Left ventricle myocardium superior (tissue), 1 donor: ENCODE results near the gene NCOA5. TPM values are rescaled to one million over a fixed set of nuclear protein-coding genes. Genes with fewer than 3 reads are reported as not detected.

Source experiments
- ATAC-seq: fragments of 200-7000 bp; cut with Tn5 transposase; one replicate; pipeline ENCODE4 v1.9.1; 2020; ENCODE audit warnings: mild to moderate bottlenecking, moderate library complexity
- DNase-seq: peaks from one replicate; pipeline ENCODE4 v3.0.0-alpha.2; 2020
- intact Hi-C: fragments of 100-400 bp; cut with micrococcal nuclease; formaldehyde crosslinking; loops from one replicate; pipeline ENCODE4 v1.11.0; 2022
- total RNA-seq: library from RNA; stranded (reverse); fragmentation: NEBNext Ultra II Directional; extraction: Animal tissue kit (Norgen Biotek cat#: 25700); gene quantifications from one replicate; pipeline ENCODE4 v1.2.1, GENCODE V29; 2021
- donor health status: DM: no; HTN: yes; CAD: no; lungs with severe emphysema.

Gene NCOA5
- total RNA-seq, 1 donor from 2014 or later: 19.4 TPM

GRCh38 chr20:46122516-46123481 lies 33.0 kb upstream of the NCOA5 start:
- DNase-seq: no peak
- no peak for ATAC-seq
- intact Hi-C loops: no loop called here

DNA sequence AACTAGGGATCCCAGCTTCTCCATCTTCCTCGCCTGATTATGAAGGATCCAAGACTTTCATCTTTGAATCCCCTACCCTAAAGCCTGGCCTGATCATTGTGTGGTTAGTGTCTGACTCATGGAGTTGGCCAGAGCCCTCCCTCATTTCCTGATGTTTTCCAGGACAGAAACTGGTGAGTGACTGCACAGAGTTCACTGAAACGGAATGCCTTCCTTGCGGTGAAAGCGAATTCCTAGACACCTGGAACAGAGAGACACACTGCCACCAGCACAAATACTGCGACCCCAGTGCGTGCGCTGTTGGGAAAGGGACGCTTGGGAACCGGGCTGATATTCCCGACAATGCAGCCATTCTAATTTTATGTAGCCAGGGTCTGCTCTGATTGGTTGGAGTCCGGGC lies 32.3 kb upstream of the NCOA5 start:
- ATAC-seq (no peak), DNase-seq (no peak)
- intact Hi-C loops: no loop called here

DNA sequence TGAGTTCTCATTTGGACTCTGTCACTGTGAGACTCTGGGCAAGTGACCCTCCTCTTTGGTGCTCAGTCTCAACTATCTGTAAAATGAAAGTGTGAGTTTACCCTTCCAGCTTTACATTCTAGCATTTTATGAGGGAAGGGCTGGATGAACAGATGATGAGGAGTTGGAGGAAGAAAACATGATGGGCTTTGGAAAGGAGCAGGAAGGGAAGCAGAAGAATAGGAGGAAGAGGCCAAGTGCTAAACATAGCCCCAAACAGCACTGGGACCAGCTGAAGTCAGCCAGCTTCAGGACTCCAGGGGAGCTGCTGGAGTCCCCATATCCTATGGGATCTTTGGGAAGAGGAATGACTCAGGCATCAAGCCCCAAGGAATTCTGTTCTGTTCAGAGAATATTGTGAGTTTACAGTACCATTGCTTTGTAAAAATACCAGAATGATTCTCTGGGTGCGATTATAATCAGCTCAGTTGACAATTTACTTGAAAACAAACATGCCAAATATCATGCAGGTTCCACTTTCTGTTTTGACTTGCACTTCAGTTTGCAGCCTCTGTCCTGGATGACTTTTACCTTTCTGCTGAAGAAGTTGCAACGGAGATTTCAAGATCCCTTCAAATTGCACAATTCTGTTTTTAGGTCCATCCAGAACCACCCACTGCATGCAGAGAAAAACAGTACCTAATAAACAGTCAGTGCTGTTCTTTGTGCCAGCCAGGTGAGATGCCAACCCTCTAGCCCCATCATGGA lies 31.6 kb upstream of the NCOA5 start:
- intact Hi-C loops: no loop called here
- ATAC-seq (no peak), DNase-seq (no peak)

- DNase-seq: no peak
- intact Hi-C loops: no loop called here
- no peak for ATAC-seq
Measured at GRCh38 chr20:46120136-46120535, 30.4 kb upstream of the NCOA5 start.

DNA sequence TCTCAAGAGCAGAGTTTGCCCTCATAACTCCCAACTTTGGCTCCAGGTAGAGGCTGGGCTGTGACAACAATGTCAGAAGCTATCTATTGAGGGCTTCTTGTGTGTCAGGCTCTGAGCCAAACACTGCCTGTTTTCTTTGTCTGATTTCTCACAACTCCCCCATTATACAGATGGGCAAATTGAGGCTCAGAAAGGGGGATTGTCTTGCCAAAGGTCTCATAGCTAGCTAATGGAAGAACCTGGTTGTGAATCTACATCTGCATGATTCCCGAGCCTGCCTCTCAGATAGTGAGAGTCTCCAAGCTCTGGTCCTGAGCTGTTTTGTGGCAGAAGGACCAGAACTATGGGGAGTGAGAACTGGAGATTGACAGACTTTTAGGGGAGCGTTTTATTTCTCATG lies 29.8 kb upstream of the NCOA5 start:
- no peak for DNase-seq
- intact Hi-C loops: no loop called here
- ATAC-seq: no peak

- intact Hi-C loops: no loop called here
- ATAC-seq: no peak
Measured at GRCh38 chr20:46119028-46119546, 29.3 kb upstream of the NCOA5 start.

DNA sequence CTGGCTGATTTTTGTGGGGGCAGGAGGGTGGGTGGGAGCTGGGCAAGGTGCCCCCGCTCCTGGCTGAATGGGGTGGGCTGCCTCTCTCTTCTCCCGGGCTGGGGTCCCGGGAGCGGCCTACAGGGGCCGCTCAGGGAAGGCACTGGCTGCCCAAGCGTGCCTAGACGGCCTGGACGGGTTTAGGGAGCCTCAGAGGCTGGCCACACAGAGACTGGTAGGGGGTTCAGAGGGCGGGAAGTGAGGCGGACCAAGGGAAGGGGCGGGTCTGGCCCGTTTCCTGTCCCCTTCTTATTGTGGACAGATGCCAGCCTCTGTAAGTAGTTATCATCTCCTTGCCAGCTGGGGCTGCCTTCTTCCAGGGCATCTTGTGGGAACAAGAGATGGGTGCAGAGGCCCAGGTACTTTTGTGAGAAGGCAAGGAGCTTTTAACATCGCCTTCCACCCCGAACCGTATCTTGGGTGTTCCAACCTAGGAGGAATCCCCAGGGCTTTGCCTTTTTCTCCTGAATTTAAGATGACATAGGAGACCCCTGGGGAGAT lies 28.8 kb upstream of the NCOA5 start:
- intact Hi-C loops: no loop called here
- ATAC-seq: peak; percentile 75
- DNase-seq: peak; percentile 59

More at GRCh38 chr20:46119028-46119546, 29.3 kb upstream of the NCOA5 start:
- DNase-seq: no peak

DNA sequence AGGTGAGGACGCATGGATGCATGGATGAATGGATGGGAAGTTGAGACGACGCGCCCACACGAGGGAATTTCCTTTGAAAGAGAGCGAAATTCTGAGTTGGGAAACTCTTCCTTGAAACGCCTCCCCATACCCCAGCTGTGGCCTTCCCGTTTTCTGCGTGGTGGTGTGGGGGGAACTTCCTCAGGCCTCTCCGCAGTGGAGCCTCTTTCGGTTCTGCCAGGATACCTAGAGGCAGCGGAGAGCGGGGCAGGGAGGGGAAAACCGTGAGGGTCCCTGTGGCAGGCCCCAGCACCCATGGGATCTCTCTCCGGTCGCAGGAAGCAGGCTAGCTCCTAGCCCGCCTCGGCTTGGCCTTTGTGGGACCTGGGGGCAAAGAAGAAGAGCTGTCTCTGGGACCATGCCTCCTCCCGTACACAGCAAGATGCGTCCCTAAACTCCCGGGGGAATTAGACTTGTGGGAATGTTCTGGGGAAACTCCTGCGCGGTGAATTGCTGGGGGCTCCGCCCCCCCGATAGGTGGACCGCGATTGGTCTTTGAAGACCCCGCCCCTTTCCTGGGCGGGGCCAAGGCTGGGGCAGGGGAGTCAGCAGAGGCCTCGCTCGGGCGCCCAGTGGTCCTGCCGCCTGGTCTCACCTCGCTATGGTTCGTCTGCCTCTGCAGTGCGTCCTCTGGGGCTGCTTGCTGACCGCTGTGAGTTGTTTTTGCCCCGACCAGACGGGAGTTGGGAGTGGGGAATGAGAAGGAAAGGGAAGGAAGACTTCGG lies 28.1 kb upstream of the NCOA5 start, which contains the start of gene CD40:
CD40 (plus strand) TSS at position 611 of the 764 bp plus-strand sequence; CDS start at position 641, 30 bp downstream.
- intact Hi-C loops: no loop called here
- peak; percentile 98 for ATAC-seq
- DNase-seq: peak; percentile 94

DNA sequence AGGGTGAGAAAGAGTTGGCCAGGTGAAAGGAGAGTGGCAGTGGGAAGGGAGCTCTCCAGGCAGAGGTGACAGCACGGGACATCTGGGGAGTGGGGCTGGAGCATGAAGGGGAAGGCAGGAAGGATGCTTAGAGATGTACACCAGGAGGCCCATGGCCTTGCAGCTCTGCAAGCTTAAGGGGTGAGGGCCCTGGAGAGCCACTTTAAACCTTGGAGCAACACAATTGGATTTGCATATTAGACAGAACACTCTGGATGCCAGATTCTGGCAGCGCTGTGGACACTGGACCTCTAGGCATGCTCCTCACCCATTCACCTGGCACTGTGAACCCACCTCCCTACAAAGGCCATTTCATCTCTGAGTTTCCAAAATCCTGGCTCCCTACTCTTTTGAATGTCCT lies 24.7 kb upstream of the NCOA5 start:
- intact Hi-C loops: no loop called here
- DNase-seq (no peak), ATAC-seq (no peak)

- no peak for DNase-seq
- ATAC-seq: no peak
- intact Hi-C loops: no loop called here
Measured at GRCh38 chr20:46113113-46113470, 23.3 kb upstream of the NCOA5 start.

DNA sequence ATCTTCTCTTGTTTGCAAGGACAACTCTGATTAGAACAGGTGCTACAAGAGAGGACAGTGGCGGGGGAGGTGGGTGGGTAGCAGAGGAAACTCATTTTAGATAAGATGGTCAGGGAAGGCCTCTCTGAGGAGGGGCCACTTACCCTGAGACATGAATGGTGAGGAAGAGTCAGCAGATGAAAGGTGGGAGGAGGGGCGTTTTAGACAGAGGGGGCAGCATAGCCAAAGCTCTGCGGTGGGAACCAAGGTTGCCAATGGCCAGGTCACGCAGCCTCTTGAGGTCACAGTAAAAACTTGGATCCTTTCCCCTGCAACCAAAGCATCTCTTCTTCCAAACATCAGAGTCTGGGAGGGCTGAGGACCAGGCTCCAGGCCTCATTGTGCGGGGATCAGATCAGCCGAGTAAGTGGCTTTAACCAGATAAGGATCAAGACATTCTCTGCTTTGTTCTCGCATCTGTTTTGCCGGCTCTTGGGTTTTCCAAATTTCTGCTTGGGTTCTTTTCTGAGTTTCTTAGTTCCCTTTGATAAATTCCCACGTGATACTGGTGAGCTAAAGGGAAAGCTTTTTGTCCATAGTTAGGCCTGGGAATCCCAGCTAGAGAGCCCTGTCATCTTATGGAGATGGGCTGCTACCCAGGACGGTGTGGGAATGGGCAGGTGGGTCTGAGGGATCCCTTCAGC lies 22.8 kb upstream of the NCOA5 start:
- intact Hi-C loops: no loop called here
- ATAC-seq (no peak), DNase-seq (no peak)

DNA sequence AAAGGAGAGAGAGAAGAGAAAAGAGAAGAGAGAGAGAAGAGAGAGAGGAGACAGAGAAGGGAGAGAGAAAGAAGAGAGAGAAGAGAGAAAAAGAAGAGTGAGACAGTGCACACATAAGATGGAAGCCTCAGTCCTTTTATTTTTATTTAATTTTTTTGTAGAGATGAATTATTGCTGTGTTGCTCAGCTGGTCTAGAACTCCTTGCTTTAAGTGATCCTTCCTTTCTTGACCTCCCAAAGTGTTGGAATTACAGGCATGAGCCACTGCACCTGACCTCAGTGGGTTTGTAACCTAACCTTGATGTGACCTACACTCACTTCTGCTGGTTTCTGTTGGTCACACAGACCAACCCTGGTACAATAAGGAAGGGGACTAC lies 22.1 kb upstream of the NCOA5 start:
- ATAC-seq (no peak), DNase-seq (no peak)
- intact Hi-C loops: no loop called here

DNA sequence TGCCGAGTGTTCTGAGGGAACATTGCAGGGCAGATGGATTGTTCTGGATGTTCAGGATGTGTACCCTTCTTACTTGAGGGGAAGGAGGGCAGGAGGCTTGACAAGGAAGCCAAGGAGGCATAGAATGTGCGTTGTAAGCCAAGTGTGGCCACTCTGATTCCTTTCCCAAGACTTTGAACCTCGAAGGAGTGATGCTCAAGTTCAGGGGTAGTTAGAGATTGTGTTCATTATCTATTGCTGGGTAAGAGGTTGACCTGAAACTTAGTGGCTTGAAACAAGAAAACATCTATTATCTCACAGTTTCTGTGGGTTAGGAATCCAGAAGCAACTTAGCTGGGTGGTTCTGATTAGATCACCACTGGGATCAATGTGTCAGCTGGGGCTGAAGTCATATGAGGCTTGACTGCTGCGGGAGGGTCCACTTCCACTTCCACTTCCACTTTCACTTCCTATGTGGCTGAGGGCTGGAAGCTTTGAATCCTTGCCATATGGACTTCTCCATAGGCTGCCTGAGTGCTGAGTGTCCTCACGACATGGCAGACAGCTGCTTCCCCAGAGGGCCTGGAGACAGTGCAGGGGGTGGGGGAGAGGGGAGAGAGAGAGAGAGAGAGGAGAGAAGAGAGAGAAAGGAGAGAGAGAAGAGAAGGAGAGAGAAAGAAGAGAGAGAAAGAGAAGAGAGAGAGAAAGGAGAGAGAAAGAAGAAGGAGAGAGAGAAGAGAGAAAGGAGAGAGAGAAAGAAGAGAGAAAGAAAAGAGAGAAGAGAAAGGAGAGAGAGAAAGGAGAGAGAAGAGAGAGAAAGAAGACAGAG lies 21.5 kb upstream of the NCOA5 start:
- no peak for DNase-seq
- intact Hi-C loops: no loop called here
- ATAC-seq: peak; percentile 78

GRCh38 chr20:46108976-46109375 lies 19.2 kb upstream of the NCOA5 start:
- DNase-seq (no peak), ATAC-seq (no peak)
- intact Hi-C loops: no loop called here

- DNase-seq (no peak), ATAC-seq (no peak)
- intact Hi-C loops: no loop called here
Measured at GRCh38 chr20:46108435-46108841, 18.7 kb upstream of the NCOA5 start.

DNA sequence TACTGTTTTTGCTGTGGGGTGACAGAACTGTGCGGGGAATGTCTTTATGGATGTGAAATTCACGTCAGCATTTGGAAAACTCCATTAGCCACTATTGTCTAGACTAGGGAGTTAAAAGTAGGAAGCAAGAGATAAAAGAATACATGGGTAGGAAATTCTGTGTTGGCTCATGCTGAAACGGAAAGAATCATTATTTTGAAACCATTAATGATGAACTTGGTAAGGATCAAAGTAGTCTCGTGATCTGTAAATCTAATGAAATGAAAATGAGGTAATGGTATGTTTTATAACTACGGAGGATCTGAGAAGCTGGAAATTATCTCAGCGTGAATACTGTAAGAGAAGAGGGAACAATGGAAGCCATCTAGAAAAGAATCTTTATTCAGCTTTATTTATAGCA lies 17.3 kb upstream of the NCOA5 start:
- DNase-seq (no peak), ATAC-seq (no peak)
- intact Hi-C loops: no loop called here

DNA sequence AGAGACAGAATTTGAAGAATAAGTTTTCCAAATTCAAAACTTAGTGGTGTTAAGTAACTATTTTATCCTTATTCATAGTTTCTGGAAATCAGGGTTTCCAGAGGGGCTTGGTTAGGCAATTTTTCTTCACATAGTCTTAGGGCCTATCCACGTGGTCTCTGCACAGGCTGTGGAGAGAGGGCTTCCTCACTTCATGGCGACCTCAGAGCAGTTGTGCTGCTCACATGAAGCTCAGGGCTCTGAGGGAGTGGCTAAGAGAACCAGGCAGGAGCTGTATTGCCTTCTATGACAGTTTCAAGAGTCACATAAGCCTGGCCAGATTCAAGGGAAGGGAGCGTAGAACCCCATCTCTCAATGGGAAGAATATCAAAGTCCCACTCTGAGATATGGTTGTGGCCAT lies 14.5 kb upstream of the NCOA5 start:
- intact Hi-C loops: no loop called here
- ATAC-seq (no peak), DNase-seq (no peak)

DNA sequence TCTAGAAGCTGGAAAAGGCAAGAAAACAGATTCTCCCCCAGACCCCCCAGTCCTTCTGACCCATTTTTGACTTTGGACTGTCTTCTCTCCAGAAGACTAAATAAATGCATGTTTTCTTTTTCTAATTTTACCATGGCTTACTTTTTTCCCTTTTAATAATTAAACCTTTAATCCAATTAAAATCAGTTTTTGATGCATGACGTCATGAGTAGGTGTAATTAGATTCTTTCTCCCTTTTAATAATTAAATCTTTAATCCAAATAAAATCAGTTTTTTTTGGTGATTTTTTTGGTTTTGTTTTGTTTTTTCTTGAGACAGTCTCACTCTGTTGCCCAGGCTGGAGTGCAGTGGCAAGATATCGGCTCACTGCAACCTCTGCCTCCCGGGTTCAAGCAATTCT lies 13.2 kb upstream of the NCOA5 start:
- ATAC-seq (no peak), DNase-seq (no peak)
- intact Hi-C loops: no loop called here
